GM19324 (cell line): ENCODE measurements around the gene GAGE13.
"Not testable (repeated sequence)": the region's sequence is repeated elsewhere in the genome, so short reads cannot be mapped to it uniquely, and the experiment has no call there.

Source experiments
- ATAC-seq: cut with Tn5 transposase; IDR thresholded peaks from one replicate; pipeline ENCODE4 v1.9.1; 2021; ENCODE audit warnings: mild to moderate bottlenecking, moderate library complexity; ENCODE audit not compliant: unreplicated experiment, low FRiP score

Gene GAGE13

DNA sequence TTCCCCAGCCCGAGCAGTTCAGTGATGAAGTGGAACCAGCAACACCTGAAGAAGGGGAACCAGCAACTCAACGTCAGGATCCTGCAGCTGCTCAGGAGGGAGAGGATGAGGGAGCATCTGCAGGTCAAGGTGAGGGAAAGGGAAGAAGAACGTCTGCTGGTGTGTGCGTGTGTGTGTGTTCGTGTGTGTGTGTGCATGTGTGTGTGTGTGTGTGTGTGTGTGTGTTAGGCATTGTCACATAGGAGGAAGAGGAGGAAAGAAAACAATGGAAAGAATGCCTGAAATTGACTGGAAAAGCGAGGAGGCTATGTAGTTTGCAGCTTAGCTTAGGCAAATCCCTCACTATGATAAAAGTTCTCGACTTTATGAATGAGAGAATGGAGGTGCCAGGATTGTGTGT, 7.6 kb upstream of the GAGE13 start:
- ATAC-seq, result not testable (repeated sequence)

DNA sequence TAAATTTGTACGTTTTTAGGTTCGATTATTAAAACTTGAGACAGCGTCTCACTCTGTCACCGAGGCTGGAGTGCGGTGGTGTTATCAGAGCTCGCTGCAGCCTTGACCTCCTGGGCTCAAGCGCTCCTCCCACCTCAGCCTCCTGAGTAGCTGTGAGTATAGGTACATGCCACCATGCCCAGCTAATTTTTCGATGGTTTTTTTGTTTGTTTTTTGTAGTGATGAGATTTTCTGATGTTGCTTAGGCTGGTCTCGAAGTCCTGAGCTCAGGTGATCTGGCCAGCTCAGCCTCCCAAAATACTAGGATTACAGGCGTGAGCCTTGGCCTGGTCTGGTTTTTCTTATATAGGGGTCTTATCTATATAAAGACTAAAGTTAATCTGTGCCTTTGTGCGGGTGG, 961 bp upstream of the GAGE13 start:
- ATAC-seq, result not testable (repeated sequence)

DNA sequence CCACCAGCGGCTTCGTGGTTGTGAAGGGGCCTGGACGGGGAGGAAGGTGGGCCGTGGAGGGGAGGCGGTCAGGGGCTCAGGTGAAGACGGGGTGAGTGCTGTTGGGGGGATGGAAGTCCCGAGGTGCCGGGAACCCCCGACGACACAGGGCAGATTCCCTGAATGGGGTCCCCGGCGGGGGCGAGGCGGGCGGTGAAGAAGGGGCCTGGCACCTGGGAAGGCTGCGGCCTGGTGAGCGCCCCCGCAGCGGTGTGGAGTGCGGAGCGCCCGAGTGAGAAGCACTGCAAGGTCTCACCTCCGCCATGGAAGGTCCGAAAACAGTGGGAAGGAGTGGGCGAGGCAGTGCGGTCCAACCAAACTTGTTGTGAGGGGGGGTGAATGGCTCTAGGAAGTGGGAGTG, 459 bp downstream of the GAGE13 start:
- ATAC-seq, result not testable (repeated sequence)

DNA sequence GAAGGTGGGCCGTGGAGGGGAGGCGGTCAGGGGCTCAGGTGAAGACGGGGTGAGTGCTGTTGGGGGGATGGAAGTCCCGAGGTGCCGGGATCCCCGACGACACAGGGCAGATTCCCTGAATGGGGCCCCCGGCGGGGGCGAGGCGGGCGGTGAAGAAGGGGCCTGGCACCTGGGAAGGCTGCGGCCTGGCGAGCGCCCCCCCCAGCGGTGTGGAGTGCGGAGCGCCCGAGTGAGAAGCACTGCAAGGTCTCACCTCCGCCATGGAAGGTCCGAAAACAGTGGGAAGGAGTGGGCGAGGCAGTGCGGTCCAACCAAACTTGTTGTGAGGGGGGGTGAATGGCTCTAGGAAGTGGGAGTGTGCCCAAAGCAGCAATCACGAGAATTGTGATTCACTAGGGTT, 10.1 kb downstream of the GAGE13 start:
- ATAC-seq, result not testable (repeated sequence)

DNA sequence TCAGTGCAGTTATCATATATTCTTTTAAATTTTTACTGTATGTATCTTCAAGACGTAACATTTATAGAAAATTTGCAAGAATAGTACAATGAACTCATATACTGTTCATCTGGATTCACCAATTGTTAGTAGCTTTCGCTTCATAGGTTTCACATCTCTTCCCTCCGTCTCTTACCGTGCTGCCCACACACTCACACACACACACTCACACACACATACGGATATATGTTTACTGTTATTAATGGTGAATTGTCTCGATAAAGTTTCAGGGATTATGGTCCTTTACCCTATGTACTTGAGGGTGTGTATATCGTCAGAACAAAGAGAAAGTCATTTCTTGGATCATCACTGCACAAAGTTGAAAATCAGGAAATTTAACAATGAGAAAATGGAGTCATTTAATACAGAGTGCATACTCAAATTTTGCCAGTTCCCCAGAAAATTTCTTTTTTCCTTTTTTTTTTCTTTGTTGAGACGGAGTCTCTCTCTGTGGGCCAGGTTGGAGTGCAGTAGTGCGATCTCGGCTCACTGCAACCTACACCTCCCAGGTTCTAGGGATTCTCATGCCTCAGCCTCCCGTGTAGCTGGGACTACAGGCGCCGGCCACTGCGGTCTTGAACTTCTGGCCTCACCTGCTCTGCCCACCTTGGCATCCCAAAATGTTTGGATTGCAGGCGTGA, 13.3 kb downstream of the GAGE13 start:
- ATAC-seq, result not testable (repeated sequence)

DNA sequence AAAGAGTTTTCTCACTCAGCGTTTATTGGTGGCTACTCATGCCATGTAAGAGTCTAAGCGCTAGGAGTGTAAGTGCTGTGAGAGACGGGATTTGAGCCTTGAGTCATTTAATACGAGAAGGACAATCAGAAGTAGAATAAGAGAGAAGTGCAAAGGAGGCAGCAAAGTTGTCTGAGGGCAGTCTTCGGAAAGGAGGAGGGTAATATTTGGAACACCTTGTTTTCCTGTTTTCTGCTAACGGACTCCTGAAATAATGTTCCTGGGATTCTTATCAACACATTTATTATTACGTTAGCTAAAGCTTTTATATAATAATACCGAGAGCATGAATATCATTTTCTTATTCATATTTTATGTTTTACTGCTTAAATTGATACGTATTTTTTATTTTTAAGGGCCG, 14.0 kb downstream of the GAGE13 start:
- not testable (repeated sequence) for ATAC-seq

DNA sequence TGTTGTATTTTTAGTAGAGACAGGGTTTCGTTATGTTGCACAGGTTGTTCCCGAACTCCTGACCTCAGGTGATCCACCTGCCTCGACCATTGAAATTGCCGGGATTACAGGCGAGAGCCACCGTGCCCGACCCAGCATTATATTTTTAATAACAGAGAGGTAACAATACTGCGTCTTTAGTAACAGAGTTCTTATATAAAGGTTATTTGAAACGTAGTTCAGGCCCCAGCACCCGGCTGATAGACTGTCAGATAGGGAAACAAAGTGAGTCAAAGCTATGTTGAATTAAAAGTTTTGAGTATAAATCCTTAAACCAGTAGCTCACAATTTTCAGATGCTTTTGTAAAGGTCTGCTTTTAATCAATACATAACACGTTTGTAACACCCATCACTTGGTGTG, 14.8 kb downstream of the GAGE13 start:
- not testable (repeated sequence) for ATAC-seq
